IPS-18c (cell line): ENCODE results near the gene KTN1.

ENCODE experiments used
- H3K4me3 ChIP-seq: 2 replicates; pipeline ENCODE4 v1.7.0; 2013; ENCODE audit warnings: low read depth, mild to moderate bottlenecking, low read length, moderate library complexity; ENCODE audit not compliant: insufficient read depth
- H3K9me3 ChIP-seq: one replicate; pipeline ENCODE4 v1.6.1; 2013; ENCODE audit warnings: mild to moderate bottlenecking, low read length, moderate library complexity; ENCODE audit not compliant: control insufficient read depth, insufficient read depth

KTN1 gene

GRCh38 chr14:55626131-55626530 lies 46.1 kb downstream of the KTN1 start:
- Histone ChIP-seq H3K4me3 (no peak overlapping the region), H3K9me3 (no peaks in the 10 kb centered on the region)

- Histone ChIP-seq H3K9me3 (no peaks in the 10 kb centered on the region), H3K4me3 (no peak overlapping the region)
Observed at GRCh38 chr14:55628426-55628825, 48.4 kb downstream of the KTN1 start.

DNA sequence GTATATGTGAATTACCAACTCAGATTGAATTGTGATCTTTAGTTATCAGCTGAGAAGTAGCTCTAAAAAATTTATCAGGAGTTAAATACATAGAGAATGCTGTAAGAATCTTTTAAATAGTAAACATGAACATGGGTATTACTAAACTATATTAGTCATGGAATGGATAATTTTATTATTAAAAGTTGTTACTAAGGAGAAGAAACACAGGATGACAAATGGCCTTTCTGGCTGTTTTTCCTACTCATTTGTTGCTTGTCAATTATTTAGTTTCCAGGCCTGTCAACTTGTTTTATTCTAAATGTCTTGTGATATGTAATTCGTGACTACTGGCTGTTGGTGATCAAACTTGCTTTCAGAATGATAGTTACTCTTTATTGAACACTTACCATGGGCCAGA lies 58.7 kb downstream of the KTN1 start:
- H3K4me3 ChIP-seq, result no peak overlapping the region
- H3K9me3 ChIP-seq, result no peaks in the 10 kb centered on the region

DNA sequence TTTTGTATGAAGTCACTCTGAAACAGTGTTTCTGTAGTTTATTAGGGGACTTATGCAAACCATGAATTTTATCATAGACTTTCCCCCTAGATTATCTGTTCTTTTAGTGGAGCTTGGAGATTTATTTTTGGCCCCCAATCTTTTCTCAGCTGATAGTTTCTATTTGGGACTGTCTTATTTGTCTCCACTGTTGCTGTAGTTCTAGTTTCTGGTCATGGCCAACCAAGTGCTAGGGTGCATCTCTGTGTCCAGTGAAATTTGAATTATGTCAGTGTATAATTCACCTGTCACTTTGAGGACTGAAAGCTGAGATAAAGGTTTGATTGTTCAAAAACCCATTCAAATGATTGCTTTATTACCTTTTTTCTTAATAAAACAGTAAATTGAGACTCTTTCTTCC lies 61.3 kb downstream of the KTN1 start:
- no peaks in the 10 kb centered on the region for H3K9me3 ChIP-seq
- no peak overlapping the region for H3K4me3 ChIP-seq

DNA sequence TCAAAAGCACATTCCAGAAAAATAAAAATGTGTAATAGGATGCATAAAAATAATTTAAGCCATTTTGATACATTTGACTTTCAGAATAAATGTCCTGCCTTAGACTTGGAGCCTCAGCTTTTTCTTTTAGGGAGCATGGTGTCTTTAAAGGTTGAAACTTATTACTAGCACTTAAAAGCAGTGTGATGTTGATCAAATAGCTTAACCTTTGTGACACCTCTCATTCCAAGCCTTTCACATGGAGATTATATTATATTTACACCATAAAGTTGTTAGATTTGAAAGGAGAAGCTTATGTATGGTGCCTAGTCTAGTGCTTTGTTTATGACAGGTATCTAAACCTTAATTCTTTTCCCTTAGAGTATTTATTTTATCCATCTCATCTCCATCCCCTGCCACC lies 61.9 kb downstream of the KTN1 start:
- no peak overlapping the region for H3K4me3 ChIP-seq

DNA sequence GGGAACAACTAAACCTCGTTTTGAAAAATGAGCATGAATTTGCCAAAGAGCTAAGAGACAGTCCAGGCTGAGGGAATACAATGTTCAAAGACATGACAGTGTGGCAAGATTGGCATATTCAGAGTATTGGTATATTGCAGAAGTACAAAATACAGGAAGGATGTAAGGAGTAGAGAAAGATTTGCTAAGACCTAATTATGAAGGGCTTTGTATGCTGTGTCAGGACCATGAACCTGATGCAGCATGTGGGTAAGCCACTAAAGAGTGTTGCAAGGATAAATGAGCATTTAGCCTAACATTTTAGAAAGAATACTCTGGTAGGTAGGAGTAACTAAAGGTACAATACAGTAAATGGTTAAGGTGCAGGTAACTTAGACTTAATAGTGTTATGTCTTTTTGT lies 65.1 kb downstream of the KTN1 start:
- H3K9me3 ChIP-seq, result no peaks in the 10 kb centered on the region
- H3K4me3 ChIP-seq, result no peak overlapping the region

More for the DNA sequence above, 61.9 kb downstream of the KTN1 start:
- H3K9me3 ChIP-seq, result no peaks in the 10 kb centered on the region

DNA sequence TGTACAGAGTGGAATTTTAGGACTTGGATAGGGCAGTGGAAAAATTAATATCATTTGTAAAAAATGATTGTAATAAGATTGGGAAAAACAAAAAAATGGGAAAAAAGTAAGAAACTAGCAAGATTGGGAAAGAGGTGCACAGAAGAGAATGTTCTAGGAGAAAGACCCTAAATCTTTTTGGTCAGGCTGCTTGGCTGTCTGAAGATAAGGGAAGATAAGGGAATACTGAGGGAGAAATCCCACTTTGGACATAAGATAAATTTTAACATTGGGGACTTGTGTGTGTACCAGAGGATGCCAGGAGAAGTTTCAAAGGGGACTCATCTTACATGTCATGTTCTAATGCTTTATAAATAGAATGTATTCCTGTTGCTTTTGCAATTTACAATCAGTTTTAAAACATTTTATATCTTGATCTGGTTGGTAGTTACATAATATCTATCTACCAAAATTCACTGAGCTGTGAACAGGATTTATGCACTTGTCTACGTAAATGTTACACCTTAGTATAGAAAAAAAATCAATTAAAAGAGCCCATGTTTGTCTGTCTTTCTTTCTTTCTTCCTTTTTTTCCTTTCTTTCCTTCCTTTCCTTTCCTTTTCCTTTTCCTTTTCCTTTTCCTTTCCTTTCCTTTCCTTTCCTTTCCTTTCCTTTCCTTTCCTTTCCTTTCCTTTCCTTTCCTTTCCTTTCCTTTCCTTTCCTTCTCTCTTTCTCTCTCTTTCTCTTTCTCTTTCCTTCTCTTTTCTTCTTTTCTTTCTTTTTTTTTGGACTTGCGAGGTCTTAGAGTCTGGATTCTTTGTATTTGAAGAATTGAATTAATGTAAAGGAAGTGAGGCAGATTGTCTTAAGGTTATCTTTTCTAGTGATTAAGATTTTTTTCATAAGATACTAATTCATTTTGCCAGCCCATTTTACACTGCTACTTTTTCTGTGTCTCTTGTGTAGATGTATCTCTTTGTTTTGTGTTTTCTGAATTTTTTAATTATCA lies 66.1 kb downstream of the KTN1 start:
- H3K4me3 ChIP-seq, result no peak overlapping the region
- H3K9me3 ChIP-seq, result no peaks in the 10 kb centered on the region

- Histone ChIP-seq H3K4me3 (no peak overlapping the region), H3K9me3 (no peaks in the 10 kb centered on the region)
Observed at GRCh38 chr14:55650992-55651391, 71.0 kb downstream of the KTN1 start.

- H3K9me3 ChIP-seq, result no peaks in the 10 kb centered on the region
- no peak overlapping the region for H3K4me3 ChIP-seq
Observed at GRCh38 chr14:55654243-55654642, 74.2 kb downstream of the KTN1 start.

- no peak overlapping the region for H3K4me3 ChIP-seq
- H3K9me3 ChIP-seq, result no peaks in the 10 kb centered on the region
Observed at GRCh38 chr14:55661029-55661428, 81.0 kb downstream of the KTN1 start.

- no peak overlapping the region for H3K4me3 ChIP-seq
- H3K9me3 ChIP-seq, result no peaks in the 10 kb centered on the region
Observed at GRCh38 chr14:55662752-55663151, 82.7 kb downstream of the KTN1 start.

GRCh38 chr14:55665067-55665675 lies 85.2 kb downstream of the KTN1 start:
- no peak overlapping the region for H3K4me3 ChIP-seq
- H3K9me3 ChIP-seq, result no peaks in the 10 kb centered on the region

DNA sequence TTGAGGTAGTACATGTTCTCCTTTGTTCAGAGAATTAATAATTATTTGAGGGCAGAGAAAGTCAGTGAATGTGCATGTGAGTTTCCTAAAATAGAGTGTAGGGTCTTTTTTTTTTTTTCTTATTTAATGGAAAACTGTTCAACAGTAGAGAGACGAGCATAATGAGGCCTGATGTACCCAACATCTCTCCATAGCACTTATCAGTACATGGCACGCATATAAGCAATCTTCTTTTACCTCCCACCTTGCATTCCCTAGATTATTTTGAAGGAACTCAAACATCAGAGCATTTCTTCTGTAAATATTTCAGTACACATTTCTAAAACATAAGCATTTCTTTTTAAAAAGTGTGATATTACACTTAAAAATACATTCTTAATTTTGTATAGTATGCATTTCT lies 87.8 kb downstream of the KTN1 start:
- Histone ChIP-seq H3K9me3 (no peaks in the 10 kb centered on the region), H3K4me3 (no peak overlapping the region)

DNA sequence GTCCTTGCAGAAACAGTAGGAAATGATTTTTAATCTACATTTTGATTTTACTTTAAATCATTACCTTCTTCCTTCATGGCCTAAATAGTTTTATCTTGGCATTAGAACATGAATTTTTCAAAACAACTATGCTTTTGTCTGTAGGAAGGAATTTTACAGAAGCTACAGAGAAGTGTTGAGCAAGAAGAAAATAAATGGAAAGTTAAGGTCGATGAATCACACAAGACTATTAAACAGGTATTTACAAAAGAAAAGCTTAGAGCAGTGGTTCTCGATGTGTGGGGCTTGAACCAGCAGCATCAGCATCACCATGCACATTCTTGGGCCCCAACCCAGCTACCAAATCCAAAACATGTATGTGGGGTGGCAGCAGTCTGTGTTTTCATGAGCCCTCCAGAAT lies 91.6 kb downstream of the KTN1 start:
- H3K9me3 ChIP-seq, result no peaks in the 10 kb centered on the region
- no peak overlapping the region for H3K4me3 ChIP-seq

- Histone ChIP-seq H3K9me3 (no peaks in the 10 kb centered on the region), H3K4me3 (no peak overlapping the region)
Observed at GRCh38 chr14:55673048-55673447, 93.0 kb downstream of the KTN1 start.

DNA sequence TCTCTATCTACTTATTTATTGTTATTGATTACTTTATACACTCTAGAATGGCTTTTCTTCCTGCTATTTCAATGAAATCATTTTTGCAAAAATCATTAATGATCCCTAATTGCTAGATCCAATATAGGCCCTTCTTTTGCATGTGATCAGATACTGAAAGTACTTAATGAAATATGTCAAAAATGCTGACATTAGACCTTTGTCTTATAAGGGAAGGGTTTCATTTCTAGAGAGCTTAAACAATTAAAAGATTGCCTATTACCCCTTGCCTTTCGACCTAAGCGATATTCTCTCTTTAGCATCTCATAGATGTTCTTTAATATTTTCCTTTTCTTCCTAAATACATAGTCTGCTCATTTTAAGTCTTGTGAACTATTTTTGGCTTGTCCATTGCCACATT lies 101.1 kb downstream of the KTN1 start:
- no peaks in the 10 kb centered on the region for H3K9me3 ChIP-seq
- H3K4me3 ChIP-seq, result no peak overlapping the region

GRCh38 chr14:55684956-55685584 lies 105.1 kb downstream of the KTN1 start:
- no peaks in the 10 kb centered on the region for H3K9me3 ChIP-seq
- no peak overlapping the region for H3K4me3 ChIP-seq

GRCh38 chr14:55686713-55687112 lies 106.7 kb downstream of the KTN1 start:
- no peaks in the 10 kb centered on the region for H3K9me3 ChIP-seq

More at GRCh38 chr14:55686713-55687112, 106.7 kb downstream of the KTN1 start:
- H3K4me3 ChIP-seq, result no peak overlapping the region
